ENCODE measurements around the gene MTARC2.

The MTARC2 gene

DNA sequence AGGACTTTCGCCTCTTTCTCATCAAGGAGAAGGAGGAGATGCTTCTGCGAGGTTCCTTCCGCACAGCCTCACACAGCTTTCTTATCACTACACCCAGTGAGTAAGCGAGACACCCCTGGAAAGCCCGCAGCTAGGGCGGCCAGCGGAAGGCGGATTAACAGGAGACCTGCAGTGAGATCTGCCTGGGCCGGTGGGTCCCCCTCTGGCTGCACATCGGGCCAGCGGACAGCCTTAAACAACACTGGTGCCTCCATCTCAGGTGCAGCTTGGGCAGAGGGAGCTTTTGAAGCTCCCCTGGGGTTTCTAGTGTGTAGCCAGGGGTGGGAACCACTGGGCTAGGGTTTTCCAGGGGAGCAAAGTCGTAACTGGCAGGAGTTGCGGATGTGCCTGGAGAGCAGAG, 21.1 kb downstream of the MTARC2 start:
- DNase-seq (ENCODE audit: low read depth), result no peak

GRCh38 chr1:220770245-220770913, 22.3 kb downstream of the MTARC2 start:
- no peak for DNase-seq (ENCODE audit: low read depth)

DNA sequence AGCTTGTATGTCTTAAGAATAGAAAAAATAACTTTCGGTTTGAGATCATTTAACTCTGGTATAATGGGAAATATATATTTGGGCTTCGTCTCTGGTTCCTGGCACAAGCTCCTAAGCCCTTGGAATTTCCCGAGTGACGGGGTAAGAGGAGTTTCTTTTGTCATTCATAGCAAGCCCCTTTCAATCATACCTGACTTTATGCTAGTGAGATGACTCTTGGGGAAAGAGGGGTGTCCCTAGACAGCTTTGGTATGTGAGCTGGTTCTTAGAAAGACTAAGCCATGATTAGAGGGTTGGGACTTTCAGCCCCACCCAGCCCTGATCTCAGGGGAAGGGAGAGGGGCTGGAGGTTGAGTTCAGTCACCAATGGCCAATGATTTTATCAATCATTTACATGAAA, 24.7 kb downstream of the MTARC2 start:
- no peak for DNase-seq (ENCODE audit: low read depth)

- no peak for DNase-seq (ENCODE audit: low read depth)
Observed at GRCh38 chr1:220775240-220775853, 27.2 kb downstream of the MTARC2 start.

DNA sequence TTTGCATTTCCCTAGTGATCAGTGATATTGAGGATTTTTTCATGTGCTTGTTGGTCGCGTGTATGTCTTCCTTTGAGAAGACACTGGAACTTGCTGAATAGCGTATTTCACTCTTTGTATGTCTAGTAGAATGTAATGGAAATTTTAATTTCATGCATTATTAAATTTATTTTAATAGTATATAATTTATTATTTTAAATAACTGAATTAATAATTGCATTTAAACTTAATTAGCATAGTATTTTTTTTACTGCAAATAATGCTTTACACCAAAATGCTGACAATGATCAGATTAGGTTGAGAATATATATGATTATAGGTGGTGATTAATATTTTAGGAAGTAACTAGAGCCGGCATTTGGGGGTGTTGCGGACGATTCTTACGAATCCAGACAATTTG, 28.1 kb downstream of the MTARC2 start:
- no peak for DNase-seq (ENCODE audit: low read depth)

- DNase-seq (ENCODE audit: low read depth), result peak; percentile 31
Observed at GRCh38 chr1:220776720-220777326, 28.7 kb downstream of the MTARC2 start.

DNA sequence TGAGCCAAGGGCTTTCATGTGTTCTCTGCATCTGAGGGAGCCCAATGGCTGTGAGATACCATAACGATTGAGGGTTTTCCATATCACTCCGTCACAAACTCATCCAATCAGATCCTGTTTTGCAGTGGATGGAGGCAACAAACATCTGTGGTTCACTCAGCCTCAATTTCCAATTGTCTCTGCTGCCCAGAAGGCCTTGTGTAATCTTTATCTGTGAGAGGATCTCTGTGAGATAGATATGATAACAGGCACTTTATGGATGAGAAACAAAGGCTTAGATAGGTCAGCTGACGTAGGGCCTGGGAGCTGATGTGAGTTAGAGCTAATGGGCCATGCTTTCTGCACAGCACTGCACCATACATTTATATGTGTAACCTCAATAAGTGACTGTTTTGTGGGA, 35.3 kb downstream of the MTARC2 start:
- DNase-seq (ENCODE audit: low read depth), result no peak

DNA sequence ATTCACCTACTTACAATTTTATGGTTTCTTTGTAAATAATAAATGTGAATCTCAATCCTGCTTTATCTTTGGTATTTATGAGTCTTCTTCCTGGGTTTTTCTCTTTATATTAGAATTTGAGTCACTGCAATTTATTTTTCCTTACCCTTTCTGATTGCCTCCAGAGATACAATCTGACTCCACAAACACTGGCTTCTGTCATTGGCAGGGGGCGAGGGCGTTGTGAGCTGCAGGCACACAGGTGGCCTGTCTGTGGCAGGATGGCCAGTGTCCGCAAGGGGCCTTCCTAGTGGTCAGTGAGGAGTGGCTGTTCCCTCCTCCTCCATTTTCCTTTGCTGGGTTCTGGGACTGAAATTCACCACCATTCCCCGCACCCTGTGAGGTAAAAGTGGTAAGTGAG, 36.6 kb downstream of the MTARC2 start:
- DNase-seq (ENCODE audit: low read depth), result no peak

GRCh38 chr1:220785166-220786056, 37.3 kb downstream of the MTARC2 start:
- no peak for DNase-seq (ENCODE audit: low read depth)

- DNase-seq (ENCODE audit: low read depth), result no peak
Observed at GRCh38 chr1:220786057-220786336, 37.9 kb downstream of the MTARC2 start.

GRCh38 chr1:220786337-220787068, 38.4 kb downstream of the MTARC2 start, which contains the start of gene MTARC1:
MTARC1 (plus strand) TSS chr1:220786913; CDS start chr1:220786945, 32 bp downstream.
- no peak for DNase-seq (ENCODE audit: low read depth)

GRCh38 chr1:220787069-220787619, 39.0 kb downstream of the MTARC2 start:
- no peak for DNase-seq (ENCODE audit: low read depth)

DNA sequence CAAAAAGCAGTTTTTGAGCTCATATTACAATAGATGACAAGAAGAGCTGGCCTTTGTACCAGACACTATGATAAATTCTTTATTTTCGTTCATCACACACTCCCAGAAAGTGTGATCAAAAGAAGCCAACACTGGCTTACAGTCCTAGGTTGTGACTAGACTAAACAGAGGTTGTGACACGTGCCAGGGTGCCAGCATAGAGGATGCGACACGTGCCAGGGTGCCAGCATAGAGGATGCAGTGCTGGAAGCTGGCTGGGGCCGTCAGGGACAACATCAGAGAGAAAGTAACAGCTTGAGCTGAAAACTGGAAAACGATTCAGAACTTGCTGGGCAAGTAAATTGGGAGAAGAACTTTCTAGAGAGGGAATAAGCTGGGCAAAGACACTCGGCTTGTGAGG, 40.8 kb downstream of the MTARC2 start:
- no peak for DNase-seq (ENCODE audit: low read depth)

DNA sequence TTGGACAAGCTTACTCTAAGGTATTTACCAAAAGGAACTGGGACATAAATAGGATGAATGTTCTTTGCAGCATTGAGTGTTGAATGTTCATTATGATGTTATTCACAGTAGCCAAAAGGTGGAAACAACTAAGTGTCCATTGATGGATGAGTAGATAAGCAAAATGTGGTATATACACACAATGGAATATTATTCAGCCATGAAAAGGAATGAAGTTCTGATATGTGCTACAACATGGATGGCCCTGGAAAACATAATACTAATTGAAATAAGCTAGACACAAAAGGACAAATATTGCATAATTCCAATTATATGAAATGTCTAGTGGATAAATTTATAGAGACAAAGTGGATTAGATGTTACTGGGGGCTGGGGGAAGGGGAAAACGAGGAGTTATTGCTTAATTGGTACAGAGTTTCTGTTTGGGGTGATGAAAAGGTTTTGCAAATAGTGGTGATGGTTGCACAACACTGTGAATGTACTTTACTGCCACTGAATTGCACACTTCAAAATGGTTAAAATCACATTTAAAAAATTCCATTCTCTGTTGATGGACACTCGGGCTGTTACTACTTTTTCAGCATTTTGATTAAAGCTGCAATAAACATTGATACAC, 41.5 kb downstream of the MTARC2 start:
- no peak for DNase-seq (ENCODE audit: low read depth)

DNA sequence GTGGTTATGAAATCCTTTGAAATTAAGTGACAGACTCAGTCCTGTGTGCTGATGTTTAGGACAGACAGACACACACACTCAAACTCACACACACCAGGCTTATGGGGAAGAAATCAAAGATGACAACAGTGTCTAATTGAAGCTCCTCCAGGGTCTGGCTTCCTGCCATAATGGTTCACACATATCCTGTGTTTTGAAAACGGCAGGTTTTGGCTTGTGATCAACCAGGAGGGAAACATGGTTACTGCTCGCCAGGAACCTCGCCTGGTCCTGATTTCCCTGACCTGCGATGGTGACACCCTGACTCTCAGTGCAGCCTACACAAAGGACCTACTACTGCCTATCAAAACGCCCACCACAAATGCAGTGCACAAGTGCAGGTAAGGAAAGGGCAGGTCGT, 43.2 kb downstream of the MTARC2 start:
- no peak for DNase-seq (ENCODE audit: low read depth)

DNA sequence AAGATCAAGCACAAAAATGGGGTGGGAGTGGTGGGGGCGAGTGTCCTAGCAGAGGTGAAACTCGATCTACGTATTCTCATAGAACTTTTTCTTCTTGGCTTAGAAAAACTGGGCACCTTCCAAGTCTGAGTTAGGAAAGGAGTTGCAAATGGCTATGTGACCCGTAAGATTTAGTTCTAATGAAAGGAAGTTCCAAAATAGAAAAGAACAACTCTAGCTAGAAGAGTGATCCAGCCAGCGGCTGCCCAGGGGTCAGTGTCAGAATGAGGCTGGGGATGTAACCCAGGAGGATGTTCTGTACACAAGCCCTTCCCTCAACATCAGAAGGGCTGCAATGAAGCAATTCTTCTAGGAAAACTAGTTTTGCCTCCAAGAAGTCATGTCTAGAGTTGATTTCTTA, 43.8 kb downstream of the MTARC2 start:
- DNase-seq (ENCODE audit: low read depth), result no peak

- no peak for DNase-seq (ENCODE audit: low read depth)
Observed at GRCh38 chr1:220796530-220796929, 48.4 kb downstream of the MTARC2 start.

- no peak for DNase-seq (ENCODE audit: low read depth)
Observed at GRCh38 chr1:220797044-220797443, 48.9 kb downstream of the MTARC2 start.

DNA sequence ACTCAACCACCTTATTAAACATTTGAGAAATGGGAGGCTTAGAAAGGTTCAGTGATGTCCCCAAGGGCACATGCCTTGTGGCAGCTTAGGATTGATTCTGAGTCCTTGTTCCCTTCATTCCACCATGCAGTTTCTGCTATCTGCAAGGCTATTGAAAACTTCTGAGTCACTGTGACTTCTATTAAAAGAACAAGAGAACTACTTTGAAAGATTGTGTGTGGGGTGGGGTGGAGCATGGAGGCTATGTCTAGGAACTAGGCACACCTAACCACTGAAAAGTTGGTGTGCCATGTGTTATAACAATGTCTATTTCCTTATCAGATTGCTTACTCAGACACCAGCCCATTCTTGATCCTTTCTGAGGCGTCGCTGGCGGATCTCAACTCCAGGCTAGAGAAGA, 49.4 kb downstream of the MTARC2 start:
- no peak for DNase-seq (ENCODE audit: low read depth)

DNA sequence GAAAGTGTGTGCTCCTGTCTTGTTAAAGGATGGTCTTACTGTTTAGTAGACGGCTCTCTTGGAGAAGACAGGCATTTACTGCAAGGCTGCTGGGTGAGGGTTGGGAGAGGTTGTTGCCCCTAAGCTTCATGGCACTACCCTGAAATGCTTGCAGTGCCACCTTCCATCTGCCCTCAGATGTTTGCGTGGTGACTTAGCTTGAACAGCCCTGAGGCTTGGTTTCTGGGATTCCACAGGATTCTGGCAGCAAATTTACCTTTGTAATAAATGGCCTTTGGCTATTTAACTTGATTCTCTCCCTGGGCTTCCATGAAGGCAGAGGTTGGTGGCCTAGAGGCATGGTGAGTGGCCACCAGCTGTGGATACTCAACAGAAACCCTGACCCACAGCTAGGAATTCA, 50.2 kb downstream of the MTARC2 start:
- no peak for DNase-seq (ENCODE audit: low read depth)

GRCh38 chr1:220800262-220800661, 52.1 kb downstream of the MTARC2 start:
- DNase-seq (ENCODE audit: low read depth), result no peak
